Mesendoderm (in vitro differentiated cells): Measurements from ENCODE around the gene LKAAEAR1.

Source experiments
- DNase-seq: peaks from one replicate; pipeline ENCODE4 v3.0.0; 2013
- H2AK5ac ChIP-seq: 2 replicates; pipeline ENCODE4 v1.6.1; 2013; ENCODE audit warnings: low read length, inconsistent platforms
- H2BK120ac ChIP-seq: 2 replicates; pipeline ENCODE4 v1.6.1; 2013; ENCODE audit warnings: low read depth, mild to moderate bottlenecking, low read length, moderate library complexity, mixed read lengths
- H2BK15ac ChIP-seq: replicated peaks from 2 replicates; pipeline ENCODE4 v1.6.1; 2013; ENCODE audit warnings: low read depth, mild to moderate bottlenecking, moderate library complexity
- H2BK5ac ChIP-seq: 2 replicates; pipeline ENCODE4 v1.6.1; 2013; ENCODE audit warnings: low read length, inconsistent platforms
- H3K18ac ChIP-seq: 2 replicates; pipeline ENCODE4 v1.6.1; 2013; ENCODE audit warnings: mild to moderate bottlenecking, low read length, mixed read lengths
- H3K23ac ChIP-seq: one replicate; pipeline ENCODE4 v1.6.1; 2013; ENCODE audit warnings: low read length
- H3K27ac ChIP-seq: 2 replicates; pipeline ENCODE4 v1.5.1; 2013; ENCODE audit warnings: low read depth, mild to moderate bottlenecking, inconsistent platforms, low read length, moderate library complexity
- H3K27me3 ChIP-seq: 2 replicates; pipeline ENCODE4 v1.6.1; 2013; ENCODE audit warnings: low read length, control low read depth, mild to moderate bottlenecking, inconsistent platforms; ENCODE audit not compliant: insufficient read depth, poor library complexity
- H3K36me3 ChIP-seq: 2 replicates; pipeline ENCODE4 v1.6.1; 2013; ENCODE audit warnings: low read length, inconsistent platforms; ENCODE audit not compliant: control insufficient read depth, insufficient read depth
- H3K4ac ChIP-seq: one replicate; pipeline ENCODE4 v1.6.1; 2013; ENCODE audit warnings: low read depth, mild to moderate bottlenecking, low read length, moderate library complexity
- H3K4me1 ChIP-seq: 2 replicates; pipeline ENCODE4 v1.6.1; 2013; ENCODE audit warnings: low read depth, low read length, inconsistent platforms; ENCODE audit not compliant: control insufficient read depth
- H3K4me2 ChIP-seq: 2 replicates; pipeline ENCODE4 v1.6.1; 2013; ENCODE audit warnings: low read length
- H3K4me3 ChIP-seq: 2 replicates; pipeline ENCODE4 v1.5.1; 2013; ENCODE audit warnings: mild to moderate bottlenecking, low read length
- H3K56ac ChIP-seq: one replicate; pipeline ENCODE4 v1.6.1; 2013; ENCODE audit warnings: low read length
- H3K79me1 ChIP-seq: 2 replicates; pipeline ENCODE4 v1.6.1; 2013; ENCODE audit warnings: low read length, inconsistent platforms
- H3K79me2 ChIP-seq: 2 replicates; pipeline ENCODE4 v1.6.1; 2013; ENCODE audit warnings: mild to moderate bottlenecking, low read length; ENCODE audit not compliant: control insufficient read depth, insufficient read depth
- H3K9ac ChIP-seq: 2 replicates; pipeline ENCODE4 v1.6.1; 2013; ENCODE audit warnings: low read length, inconsistent platforms
- H4K5ac ChIP-seq: one replicate; pipeline ENCODE4 v1.6.1; 2013; ENCODE audit warnings: low read length
- H4K8ac ChIP-seq: one replicate; pipeline ENCODE4 v1.6.1; 2013; ENCODE audit warnings: low read depth, mild to moderate bottlenecking, control low read depth, low read length, moderate library complexity
- WGBS: extraction: QIAGEN DNeasy Blood & Tissue Kit; methylation state at CpG from one replicate; pipeline ENCODE4 v1.1.7; 2013; ENCODE audit warnings: low lambda C conversion rate, missing lambda C conversion rate; ENCODE audit not compliant: insufficient coverage; ENCODE audit errors: extremely low coverage; 5-methylcytosine and 5-hydroxymethylcytosine counted together

LKAAEAR1 gene

DNA sequence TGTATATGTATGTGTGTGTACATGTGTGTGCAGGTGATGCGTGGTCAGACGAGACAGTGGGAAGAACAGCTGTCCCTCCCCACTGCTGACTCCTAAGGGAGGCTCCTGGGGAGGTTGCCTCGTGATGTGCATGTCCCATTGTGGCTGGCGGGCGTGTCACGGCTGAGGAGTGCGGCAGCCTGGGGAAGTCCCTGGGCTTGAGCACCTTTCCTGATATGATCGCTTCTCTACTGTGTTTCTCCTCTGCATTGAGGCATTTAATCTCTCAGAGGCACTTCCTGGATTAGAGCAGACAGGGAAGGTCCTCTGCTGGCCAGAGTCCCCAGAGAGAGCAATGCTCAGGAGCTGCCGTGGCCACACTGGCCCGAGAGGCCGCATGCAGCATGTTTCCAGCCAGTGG, 11.7 kb upstream of the LKAAEAR1 start:
- no peaks in the 10 kb centered on the region for H3K79me1 ChIP-seq
- WGBS, result no CpG with 5 or more reads among the region's 11 CpGs
- no peak overlapping the region for H2BK120ac ChIP-seq
- no peak overlapping the region for H2BK5ac ChIP-seq
- no peak overlapping the region for H3K23ac ChIP-seq
- no peak overlapping the region for H3K18ac ChIP-seq
- H3K79me2 ChIP-seq, result no peaks in the 10 kb centered on the region
- H3K4ac ChIP-seq, result no peak overlapping the region
- H3K4me2 ChIP-seq, result no peak overlapping the region
- H3K4me3 ChIP-seq, result no peak overlapping the region
- no peak overlapping the region for H3K56ac ChIP-seq
- H3K9ac ChIP-seq, result no peak overlapping the region
- no peaks in the 10 kb centered on the region for H3K27me3 ChIP-seq
- no peak overlapping the region for H4K8ac ChIP-seq
- H4K5ac ChIP-seq, result no peak overlapping the region
- H3K36me3 ChIP-seq, result no peaks in the 10 kb centered on the region
- DNase-seq, result no peak
- no peaks in the 10 kb centered on the region for H3K4me1 ChIP-seq
- no peak overlapping the region for H3K27ac ChIP-seq
- H2BK15ac ChIP-seq, result no peak overlapping the region
- H2AK5ac ChIP-seq, result no peak overlapping the region

DNA sequence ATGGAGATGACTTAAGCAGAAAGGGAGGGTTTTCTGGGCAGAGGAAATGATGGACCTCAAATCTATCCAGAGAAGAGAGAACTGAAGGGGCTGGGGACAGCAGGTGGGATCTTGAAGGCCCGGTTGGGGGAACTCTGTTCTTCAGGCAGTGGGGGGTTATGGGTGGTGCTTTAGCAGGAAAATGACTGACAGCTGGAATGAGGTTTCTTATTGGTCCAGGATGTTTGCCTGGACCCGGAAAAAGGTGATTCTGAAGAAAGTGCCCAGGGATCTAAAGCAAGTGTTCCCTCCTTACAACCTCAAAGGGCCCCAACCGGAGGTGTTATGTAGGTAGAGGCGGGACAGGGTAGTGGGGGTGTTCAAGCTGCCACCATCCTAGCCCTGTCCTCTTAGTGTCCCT, 11.3 kb upstream of the LKAAEAR1 start:
- Histone ChIP-seq H2AK5ac (no peak overlapping the region), H3K18ac (no peak overlapping the region), H3K9ac (no peak overlapping the region), H3K4ac (no peak overlapping the region), H3K4me3 (no peak overlapping the region), H3K4me1 (no peaks in the 10 kb centered on the region), H3K23ac (no peak overlapping the region), H3K27me3 (no peaks in the 10 kb centered on the region), H4K8ac (no peak overlapping the region), H3K79me1 (no peaks in the 10 kb centered on the region), H3K36me3 (no peaks in the 10 kb centered on the region), H2BK5ac (no peak overlapping the region), H3K56ac (no peak overlapping the region), H3K79me2 (no peaks in the 10 kb centered on the region), H4K5ac (no peak overlapping the region), H3K4me2 (no peak overlapping the region), H3K27ac (no peak overlapping the region), H2BK120ac (no peak overlapping the region), H2BK15ac (no peak overlapping the region)
- no CpG with 5 or more reads among the region's 4 CpGs for WGBS
- no peak for DNase-seq

DNA sequence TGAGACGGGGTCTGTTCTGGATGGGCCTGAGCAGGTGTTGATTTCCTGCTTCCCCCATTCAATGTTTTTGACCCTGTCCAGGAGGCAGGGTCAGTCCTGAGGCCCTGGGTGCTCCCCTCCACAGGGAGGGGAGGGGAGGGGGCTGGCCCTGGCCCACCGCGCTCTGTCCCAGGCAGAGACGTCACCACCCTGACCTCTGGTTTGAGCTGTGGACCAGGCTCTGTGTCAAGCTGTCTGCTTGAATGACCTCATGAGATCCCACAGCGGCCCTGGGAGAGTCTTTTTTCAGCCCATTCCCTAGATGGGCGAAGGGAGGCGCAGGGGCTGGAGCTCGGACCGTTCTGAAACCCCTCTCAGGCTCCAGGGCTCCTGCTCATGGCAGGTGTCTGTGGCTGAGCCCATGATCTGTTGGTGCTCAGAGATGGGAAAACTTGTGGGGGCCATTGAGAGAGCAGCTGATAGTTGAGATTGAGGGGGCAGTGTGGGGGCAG, 8.9 kb upstream of the LKAAEAR1 start:
- no peak overlapping the region for H3K23ac ChIP-seq
- H3K27ac ChIP-seq, result no peak overlapping the region
- no CpG with 5 or more reads among the region's 9 CpGs for WGBS

DNA sequence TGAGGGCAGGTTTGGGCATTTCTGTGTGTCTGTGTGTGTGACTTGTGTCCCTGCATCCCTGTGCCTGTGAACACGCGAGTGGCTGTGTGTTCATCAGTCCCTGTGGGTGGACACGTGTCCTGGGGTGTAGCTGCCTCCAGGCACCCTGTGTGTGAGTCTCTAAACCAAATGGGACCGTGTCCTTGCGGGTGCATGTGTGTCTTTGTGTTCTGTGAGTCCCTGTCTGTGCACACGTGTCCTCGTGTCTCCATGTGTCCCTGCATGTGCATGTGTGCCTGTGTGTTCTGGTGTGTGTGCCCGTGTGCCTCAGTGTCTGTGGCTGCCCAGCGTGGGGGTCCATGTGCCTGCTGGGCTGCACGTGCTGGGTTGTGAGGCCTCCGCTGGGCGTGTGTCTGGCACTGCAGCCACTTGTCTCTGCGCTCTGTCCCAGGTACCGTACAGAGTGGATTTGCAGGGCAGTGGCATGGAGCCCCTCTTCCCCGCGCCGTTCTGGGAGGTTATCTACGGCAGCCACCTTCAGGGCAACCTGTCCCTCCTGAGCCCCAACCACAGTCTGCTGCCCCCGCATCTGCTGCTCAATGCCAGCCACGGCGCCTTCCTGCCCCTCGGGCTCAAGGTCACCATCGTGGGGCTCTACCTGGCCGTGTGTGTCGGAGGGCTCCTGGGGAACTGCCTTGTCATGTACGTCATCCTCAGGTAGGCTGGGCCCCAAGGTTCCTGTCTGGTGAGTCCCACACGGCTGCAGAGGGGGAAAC, 8.2 kb upstream of the LKAAEAR1 start:
- no peaks in the 10 kb centered on the region for H3K79me1 ChIP-seq
- DNase-seq, result no peak
- H4K5ac ChIP-seq, result no peak overlapping the region
- H2AK5ac ChIP-seq, result no peak overlapping the region
- H3K23ac ChIP-seq, result peak overlapping the region; percentile 66
- H3K4ac ChIP-seq, result no peak overlapping the region
- H3K4me1 ChIP-seq, result no peaks in the 10 kb centered on the region
- no peak overlapping the region for H3K18ac ChIP-seq
- H3K27me3 ChIP-seq, result no peaks in the 10 kb centered on the region
- no peak overlapping the region for H3K4me2 ChIP-seq
- no peaks in the 10 kb centered on the region for H3K79me2 ChIP-seq
- no peak overlapping the region for H2BK120ac ChIP-seq
- no peak overlapping the region for H2BK5ac ChIP-seq
- no peak overlapping the region for H3K4me3 ChIP-seq
- no peak overlapping the region for H4K8ac ChIP-seq
- H2BK15ac ChIP-seq, result no peak overlapping the region
- H3K9ac ChIP-seq, result no peak overlapping the region
- H3K27ac ChIP-seq, result no peak overlapping the region
- WGBS, result no CpG with 5 or more reads among the region's 27 CpGs
- H3K36me3 ChIP-seq, result no peaks in the 10 kb centered on the region
- no peak overlapping the region for H3K56ac ChIP-seq

More for the DNA sequence above, 8.9 kb upstream of the LKAAEAR1 start:
- Histone ChIP-seq H2BK15ac (no peak overlapping the region), H2BK120ac (no peak overlapping the region), H3K4ac (no peak overlapping the region), H2BK5ac (no peak overlapping the region), H3K4me2 (no peak overlapping the region), H2AK5ac (no peak overlapping the region), H3K27me3 (no peaks in the 10 kb centered on the region), H3K79me2 (no peaks in the 10 kb centered on the region), H4K8ac (no peak overlapping the region), H4K5ac (no peak overlapping the region), H3K4me1 (no peaks in the 10 kb centered on the region), H3K56ac (no peak overlapping the region), H3K36me3 (no peaks in the 10 kb centered on the region), H3K79me1 (no peaks in the 10 kb centered on the region), H3K4me3 (no peak overlapping the region), H3K18ac (no peak overlapping the region), H3K9ac (no peak overlapping the region)
- peak; percentile 33 for DNase-seq

- H3K4me2 ChIP-seq, result no peak overlapping the region
- no peak overlapping the region for H3K56ac ChIP-seq
- no peaks in the 10 kb centered on the region for H3K79me1 ChIP-seq
- H2BK120ac ChIP-seq, result no peak overlapping the region
- H3K18ac ChIP-seq, result no peak overlapping the region
- no peak overlapping the region for H4K8ac ChIP-seq
- H2BK15ac ChIP-seq, result no peak overlapping the region
- H3K36me3 ChIP-seq, result no peaks in the 10 kb centered on the region
- no peak overlapping the region for H3K4ac ChIP-seq
- no peak overlapping the region for H4K5ac ChIP-seq
- H3K79me2 ChIP-seq, result no peaks in the 10 kb centered on the region
- no peak overlapping the region for H3K23ac ChIP-seq
- no peak for DNase-seq
- H3K4me3 ChIP-seq, result no peak overlapping the region
- H3K27ac ChIP-seq, result no peak overlapping the region
- no peak overlapping the region for H2BK5ac ChIP-seq
- no peak overlapping the region for H3K9ac ChIP-seq
- H3K27me3 ChIP-seq, result no peaks in the 10 kb centered on the region
- no peaks in the 10 kb centered on the region for H3K4me1 ChIP-seq
- H2AK5ac ChIP-seq, result no peak overlapping the region
- WGBS, result no CpG with 5 or more reads among the region's 16 CpGs
Observed at GRCh38 chr20:64091770-64092169, 7.6 kb upstream of the LKAAEAR1 start.

GRCh38 chr20:64091340-64091739, 7.1 kb upstream of the LKAAEAR1 start:
- H3K4me1 ChIP-seq, result no peaks in the 10 kb centered on the region
- H3K4me2 ChIP-seq, result no peak overlapping the region
- no peak overlapping the region for H4K8ac ChIP-seq
- H2AK5ac ChIP-seq, result no peak overlapping the region
- H4K5ac ChIP-seq, result no peak overlapping the region
- DNase-seq, result no peak
- no peak overlapping the region for H2BK15ac ChIP-seq
- H3K79me1 ChIP-seq, result no peaks in the 10 kb centered on the region
- H3K4ac ChIP-seq, result no peak overlapping the region
- H3K18ac ChIP-seq, result no peak overlapping the region
- H2BK120ac ChIP-seq, result no peak overlapping the region
- no peak overlapping the region for H2BK5ac ChIP-seq
- H3K79me2 ChIP-seq, result no peaks in the 10 kb centered on the region
- no peak overlapping the region for H3K27ac ChIP-seq
- no CpG with 5 or more reads among the region's 19 CpGs for WGBS
- H3K27me3 ChIP-seq, result no peaks in the 10 kb centered on the region
- no peak overlapping the region for H3K56ac ChIP-seq
- H3K23ac ChIP-seq, result no peak overlapping the region
- no peaks in the 10 kb centered on the region for H3K36me3 ChIP-seq
- H3K9ac ChIP-seq, result no peak overlapping the region
- H3K4me3 ChIP-seq, result no peak overlapping the region
